Fibroblast of skin of abdomen (primary cell): Measurements from ENCODE around the gene UST.
"Not testable (repeated sequence)": the region's sequence is repeated elsewhere in the genome, so short reads cannot be mapped to it uniquely, and the experiment has no call there.

Source experiments
- DNase-seq: peaks from one replicate; pipeline ENCODE4 v3.0.0-alpha.2; 2013

Gene UST

DNA sequence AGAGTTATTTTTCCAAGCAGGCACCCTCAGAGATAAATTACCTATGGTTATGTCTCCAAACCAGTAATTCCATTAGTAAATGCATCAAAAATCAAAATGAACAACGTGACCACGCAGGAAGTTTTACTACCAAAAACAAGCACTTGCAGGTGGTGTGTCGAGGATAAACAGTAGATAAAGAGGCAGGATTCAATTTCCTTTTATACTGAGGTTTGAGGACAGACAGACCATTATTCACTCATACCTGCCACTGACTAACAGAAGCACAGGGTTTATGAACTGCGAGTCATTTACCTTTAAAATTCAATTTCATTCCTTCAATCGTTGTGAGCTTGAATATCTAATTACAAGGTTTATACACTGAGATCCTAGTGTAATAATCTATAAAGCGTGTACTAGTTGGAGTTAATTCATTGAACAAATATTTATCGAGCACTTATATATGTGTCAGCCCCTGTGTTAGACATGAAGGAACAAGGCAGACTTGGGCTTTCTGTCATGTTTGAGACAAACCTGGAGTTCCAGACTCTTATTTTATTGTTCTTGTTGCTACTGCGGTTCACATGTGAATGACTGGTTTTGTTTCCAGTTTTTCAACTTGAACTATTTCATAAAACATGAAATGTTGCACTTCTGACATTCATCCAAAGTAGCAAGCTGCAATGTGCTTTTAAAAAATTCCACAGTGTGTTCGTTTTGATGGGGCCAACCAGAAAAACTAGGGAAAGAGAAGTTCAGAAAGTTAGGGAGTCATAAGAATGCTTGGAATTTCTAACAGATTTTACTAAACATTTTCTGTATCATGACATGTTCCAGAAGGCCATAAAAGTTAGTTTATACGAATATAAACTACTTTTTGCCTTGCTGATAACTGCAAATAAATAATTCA is 205.6 kb downstream of the UST start:
- DNase-seq: peak; percentile 75

DNA sequence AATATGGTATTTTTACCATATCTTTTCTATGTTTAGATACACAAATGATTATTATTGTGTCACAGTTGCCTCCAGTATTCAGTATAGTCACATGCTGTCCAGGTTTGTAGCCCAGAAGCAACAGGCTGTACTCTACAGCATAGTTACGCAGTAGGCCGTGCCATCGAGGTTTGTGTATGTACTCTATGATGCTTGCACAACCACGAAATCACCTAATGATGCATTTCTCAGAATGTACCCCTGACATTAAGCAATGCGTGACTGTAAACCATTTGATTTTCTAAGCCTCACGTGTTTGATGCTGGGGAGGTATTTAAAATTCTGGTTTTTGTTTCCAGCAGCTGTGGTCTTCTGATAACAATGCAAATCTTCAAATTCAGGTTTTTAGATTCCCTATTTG is 207.6 kb downstream of the UST start:
- no peak for DNase-seq

DNA sequence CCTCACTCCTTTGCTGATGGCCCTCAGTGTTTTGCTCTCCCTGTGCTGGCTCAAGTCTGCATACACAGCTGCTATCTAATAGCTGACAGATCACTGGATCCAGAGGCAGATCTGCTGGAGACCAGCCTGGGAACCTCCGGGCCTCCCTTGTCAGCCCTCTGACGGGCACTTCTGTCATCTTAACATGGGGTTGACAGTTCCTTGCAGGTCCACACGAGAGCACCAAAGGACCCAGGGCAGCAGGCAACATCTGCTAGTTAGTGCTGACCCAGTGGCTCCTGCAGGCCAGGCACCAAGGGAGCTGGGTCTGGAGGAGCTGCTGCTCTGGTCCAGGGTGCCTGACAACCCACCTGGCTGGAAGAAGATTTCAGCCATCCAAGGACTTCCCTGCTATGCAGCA is 208.1 kb downstream of the UST start:
- DNase-seq: no peak

DNA sequence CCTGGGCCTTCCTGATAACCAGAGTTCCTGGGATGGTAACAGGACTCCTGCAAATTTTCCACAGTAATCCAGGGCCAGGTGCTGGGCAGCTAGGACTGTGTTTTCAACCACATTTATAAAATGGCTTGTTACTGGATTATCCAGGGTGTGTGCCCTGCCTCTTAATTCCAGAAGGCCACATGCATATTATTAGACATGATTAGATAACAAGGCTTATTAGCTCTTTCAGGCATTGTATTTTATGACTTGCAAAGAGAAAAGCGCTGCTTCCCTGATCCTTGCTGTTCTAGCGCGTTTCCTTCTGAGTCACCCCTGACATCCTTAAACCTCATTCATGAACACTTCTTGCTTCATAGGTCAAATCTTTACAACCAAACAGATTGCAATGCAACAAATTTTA is 208.6 kb downstream of the UST start:
- DNase-seq: no peak

DNA sequence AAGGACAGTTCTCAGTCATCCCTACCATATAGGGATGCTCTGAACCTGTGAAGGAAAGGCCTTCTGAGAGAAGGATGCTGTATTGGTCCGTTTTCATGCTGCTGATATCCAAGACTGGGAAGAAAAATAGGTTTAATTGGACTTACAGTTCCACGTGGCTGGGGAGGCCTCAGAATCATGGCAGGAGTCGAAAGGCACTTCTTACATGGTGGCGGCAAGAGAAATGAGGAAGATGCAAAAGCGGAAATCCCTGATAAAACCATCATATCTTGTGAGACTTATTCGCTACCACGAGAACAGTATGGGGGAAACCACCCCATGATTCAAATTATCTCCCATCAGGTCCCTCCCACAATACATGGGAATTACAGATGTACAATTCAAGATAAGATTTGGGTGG is 209.3 kb downstream of the UST start:
- not testable (repeated sequence) for DNase-seq

DNA sequence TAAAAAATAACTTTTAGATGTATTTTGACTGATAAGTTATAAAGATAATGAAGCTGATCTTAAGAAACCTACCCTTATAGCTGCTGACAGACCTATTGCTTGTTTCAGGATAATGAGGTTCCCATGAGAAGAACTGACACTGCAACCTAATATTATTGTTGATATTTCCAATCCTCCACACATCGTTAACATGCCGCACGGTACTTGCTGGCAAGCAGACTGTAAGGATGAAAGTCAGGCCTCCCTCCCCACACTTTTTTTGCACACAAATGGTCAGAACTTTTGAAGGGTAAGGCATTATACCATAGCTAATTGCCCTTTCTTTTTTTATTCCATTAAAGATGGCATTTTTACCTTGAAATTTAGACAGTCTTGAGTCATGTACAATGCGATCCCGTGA is 210.9 kb downstream of the UST start:
- DNase-seq: no peak

DNA sequence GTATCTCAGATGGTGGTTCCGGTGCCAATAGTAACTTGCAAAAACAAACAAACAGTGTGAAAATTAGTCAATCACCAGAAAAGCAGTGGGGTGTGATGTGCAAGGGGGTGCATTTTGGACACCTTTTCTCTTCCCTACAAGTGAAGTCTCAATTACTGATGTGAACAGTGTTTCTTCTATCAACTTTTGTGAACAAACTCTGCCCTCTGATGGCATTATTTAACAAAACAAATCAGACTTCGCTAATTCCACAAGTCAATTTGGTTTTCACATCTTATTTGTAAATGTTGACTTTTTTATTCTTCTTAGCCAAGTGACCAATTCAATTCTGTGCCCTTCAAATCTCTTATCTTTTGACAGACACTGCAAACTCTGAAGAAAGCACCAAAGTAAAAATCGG is 212.2 kb downstream of the UST start:
- no peak for DNase-seq

DNA sequence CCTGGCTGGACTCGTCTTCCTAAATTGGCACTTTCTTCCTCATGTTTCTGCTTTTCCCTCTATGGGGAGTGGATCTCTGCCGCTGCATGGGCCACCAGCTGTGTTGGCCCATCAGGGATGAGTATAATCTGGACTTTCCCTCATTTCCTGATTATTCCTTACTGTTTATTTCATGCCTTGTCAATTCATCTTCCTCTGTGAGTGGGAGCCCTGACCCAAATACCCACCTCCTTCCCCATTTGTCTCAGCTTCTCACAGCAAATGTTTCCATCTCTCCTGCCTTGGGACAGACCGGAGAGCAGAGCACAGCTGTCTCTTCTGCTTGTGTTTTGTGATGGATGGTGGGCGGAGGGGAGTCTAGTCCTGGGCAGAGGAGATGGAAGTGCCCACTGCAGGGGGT is 212.7 kb downstream of the UST start:
- no peak for DNase-seq

DNA sequence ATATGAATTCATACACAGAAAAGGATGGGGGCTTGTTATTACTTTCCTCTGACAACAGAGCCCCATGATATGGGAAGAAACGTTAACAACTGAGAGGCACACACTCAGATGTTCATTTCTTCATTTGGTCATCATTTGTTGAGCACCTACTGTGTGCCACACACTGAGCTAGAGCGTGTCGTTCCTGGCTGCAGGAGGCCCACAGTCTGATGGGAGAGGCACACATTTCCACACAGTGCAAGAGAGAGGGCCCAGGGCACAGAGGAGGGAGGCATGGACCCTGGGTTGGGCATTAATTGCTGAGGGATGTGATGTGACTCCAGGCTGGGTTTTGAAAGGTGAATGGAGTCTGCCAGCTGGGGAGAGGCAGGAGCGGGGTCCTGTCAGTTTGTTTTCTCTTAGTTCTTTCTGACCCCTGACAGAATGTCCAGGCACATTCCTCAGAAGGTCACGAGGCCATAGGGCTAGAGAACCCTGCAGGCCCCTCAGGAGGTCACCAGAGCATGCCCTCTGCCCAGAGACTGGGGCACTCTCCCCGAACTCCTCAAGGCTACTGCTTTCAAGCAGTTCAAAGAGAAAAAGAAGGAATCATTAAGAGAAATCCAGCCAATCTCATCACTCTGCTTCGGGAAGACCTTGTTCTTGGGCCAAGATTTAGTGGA is 216.2 kb downstream of the UST start:
- DNase-seq: no peak

DNA sequence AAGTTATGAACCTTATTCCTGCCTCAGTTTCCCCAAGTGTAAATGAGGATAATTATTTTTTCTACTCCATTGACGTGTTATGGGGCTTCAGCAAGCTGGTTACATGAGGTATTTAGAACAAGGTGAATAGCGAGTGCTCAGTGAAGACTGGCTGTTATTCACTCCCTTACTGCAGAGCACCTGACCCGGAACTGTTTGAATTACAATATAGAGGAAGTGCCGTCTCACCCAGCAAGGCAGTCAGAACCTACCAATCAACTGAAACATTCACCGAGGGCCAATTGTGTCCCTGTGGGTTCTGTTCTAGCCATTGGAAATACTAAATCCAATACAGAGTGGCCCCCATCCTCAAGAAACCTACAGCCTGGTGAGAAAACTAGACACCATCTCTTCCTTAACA is 216.9 kb downstream of the UST start:
- no peak for DNase-seq

DNA sequence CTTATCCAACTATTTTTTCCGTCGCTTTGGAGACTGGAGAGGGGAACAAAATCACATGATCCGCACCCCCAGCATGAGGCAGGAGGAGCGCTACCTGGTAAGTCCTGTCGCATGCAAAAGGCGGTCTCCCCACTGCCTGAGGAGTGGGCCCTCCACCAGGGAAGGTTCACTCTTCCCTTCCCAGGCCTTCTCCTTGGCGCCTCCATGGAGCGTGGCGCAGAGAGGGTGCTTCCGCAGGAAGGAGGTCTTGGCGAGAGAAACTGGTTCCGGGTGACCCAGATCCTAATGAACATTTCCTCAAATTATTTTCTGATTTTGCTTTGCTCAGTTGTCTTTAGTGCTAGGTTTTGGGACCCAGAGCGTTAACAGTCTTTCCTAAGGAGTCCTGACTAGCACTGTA is 217.6 kb downstream of the UST start:
- DNase-seq: no peak

DNA sequence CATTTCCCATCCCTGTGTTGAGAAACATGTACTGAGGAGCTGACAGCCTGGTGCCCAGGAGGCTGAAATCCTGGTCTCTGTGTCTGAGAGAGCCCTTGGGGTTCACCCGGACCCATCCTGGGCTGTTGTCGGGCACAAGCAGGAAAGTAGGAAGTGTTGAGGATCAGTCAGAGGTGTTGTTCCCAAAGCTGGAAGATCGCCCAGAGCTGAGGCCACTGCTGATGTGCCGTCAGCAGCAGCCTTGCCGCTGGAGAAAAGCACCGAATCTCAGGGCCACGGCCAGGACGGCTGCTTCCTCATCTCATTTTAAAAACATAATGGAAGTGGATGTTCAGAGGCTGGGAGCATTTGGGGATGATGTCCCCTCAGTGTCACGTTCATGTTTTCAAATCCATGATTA is 218.5 kb downstream of the UST start:
- DNase-seq: no peak

DNA sequence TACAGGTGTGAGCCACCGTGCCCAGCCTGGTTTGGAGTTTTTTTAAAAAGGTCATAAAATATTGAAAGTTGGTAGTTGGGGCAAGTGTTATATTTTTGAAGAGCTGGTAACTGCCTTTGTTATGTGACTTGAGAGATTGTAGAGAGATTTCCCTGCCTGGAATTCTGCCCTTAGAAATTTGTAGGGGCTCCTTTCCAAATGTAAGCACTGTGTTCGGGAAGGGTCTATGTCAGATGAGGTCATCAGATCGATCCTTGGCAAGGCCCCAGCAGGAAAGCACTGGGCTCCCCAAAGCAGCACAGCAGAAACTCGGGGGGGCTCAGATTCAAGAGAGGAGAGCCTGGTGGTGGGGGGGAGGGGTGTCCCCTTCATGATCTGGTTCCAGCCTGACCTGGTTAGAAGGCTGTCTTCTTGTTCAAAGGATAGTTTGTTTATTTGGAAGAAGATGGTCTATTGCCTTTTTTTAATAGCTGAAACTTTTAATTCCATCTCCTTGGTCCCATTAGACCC is 220.2 kb downstream of the UST start:
- DNase-seq: no peak

DNA sequence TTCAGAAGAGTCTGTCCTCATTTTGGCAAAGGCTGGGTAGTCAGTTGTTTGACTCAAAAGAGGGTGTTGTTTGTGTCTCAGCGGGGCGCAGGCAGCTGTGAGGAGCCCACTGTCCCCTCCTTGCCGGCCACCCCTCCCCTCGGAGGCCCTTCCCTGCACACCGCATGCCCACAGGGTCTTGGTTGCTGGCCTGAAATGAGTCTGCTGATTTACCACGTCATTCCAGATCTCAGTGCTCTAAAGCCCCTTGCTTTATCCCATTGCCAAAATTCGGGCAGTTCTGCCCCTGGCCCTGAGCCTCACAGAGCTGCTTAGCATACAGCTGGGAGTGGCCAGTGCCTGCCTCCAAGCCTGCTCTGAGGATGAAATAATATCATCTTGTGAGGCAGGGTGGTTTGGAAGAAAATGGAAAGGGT is 220.7 kb downstream of the UST start:
- no peak for DNase-seq

DNA sequence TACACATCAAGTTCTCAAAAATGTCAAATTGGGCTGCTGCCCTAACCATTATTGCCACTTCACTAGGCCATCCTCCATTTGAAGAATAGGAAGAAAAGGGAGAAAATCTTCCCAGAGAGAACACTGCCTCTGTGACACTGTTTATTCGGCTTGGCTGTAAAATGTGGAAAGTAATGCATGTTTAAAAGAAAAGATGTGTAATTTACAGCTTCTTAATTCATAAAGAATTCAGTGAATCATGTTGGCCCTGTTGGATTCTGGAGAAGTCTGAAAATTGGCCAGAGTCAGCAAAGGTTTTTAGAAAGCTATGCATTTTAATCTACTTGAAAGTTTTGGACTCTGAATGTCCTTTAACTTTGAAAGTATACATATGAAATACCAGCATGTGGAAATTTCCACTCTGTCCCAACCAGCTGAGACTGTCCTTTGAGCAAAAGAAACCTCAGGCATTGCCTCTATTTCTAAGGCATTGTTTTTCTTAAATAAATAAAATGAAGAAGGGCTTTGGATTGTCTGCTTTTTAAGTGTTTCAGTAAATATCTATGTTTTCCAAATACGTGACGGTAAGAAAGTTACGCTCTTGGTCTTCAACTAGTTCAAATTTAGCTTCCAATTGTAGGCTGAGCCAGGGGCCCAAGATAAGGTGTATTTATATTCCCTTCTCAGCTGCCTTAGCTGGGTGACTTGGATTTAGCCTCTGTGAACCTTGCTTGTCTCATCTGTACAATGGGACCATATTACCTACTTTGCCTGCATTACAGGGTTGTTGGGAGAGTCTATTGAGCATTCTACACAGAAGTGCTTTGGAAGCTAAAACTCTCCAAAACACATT is 222.2 kb downstream of the UST start:
- peak; percentile 81 for DNase-seq

DNA sequence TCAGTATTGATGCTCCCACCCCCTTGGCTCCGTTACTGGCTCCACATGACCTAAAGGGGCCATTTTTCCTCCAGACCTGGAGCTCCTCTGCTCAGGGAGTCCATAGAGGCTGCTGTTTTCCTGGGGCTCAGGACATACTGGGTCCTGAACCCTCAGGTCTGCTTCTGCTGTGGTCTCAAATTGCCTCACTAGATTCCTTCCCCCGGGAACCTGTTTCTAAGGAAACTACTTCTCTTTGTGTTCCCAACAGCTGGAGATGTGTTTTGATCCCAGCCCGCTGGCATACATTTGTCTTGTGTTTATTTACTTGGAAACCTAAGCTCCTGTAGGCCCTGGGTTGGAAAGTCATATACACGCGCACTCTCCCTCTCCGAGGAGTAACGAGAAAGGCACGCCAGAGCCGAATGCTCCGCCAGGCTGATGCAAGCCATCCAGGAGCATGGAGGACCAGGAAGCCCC is 222.8 kb downstream of the UST start:
- DNase-seq: peak; percentile 52

DNA sequence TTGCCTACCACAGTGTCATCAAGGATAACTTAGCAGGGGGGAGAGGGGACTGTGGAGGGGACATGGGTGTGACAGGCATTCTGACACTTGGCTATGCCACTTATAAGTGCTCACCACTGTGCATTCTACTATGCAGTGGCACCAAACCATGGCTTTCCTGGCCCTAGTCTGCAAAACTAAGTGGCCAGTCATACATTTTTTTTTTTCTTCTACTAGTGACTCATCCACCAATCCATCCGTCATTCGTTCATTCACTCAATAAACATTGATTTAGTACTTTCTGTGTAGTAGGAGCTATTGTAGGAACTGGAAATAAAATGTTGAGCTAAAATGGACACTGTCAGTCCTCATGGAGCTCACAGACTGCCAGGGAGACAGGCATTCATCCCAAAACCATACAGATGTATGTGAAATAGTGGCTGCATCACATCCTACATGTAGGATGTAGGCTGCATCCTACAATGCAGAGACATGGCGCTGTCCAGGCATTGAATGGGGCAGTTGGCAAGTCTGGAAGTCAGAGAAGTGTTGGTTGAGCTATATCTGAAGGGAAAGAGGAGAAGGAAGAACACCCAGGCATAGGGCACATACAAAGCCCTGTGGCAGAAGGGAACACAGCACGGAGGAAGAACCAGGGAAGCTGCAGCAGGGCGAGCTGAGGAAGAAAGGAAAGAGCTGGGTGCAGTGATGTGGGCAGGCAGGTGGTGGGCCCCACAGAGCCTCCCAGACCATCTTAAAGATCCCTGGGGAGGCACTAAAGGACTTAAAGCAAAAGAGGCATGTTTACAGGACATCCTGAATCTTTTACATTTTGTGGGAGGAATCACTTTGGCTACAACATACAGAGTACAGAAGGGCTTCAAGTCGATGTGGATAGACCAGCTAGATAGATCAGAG is 224.4 kb downstream of the UST start:
- DNase-seq: peak; percentile 57

DNA sequence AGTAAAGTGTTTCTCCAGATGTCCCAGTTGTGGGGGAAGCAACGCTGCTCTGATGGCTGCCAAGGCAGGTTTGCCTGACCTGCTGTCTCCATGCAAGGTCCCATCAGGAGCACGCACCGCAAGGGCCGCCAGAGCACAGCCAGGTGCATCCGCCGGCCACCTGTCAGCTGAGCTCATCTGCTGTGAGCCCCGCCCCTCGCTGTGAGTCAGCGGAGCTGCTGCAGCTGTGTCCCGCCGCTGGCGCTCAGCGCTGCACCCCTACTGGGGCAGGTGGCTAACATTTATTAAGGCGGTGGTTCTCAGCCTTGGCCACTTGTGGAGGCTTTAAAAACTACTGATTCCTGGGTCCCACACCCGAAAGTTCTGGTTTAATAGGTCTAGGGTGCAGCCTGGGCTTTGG is 225.7 kb downstream of the UST start:
- DNase-seq: no peak

DNA sequence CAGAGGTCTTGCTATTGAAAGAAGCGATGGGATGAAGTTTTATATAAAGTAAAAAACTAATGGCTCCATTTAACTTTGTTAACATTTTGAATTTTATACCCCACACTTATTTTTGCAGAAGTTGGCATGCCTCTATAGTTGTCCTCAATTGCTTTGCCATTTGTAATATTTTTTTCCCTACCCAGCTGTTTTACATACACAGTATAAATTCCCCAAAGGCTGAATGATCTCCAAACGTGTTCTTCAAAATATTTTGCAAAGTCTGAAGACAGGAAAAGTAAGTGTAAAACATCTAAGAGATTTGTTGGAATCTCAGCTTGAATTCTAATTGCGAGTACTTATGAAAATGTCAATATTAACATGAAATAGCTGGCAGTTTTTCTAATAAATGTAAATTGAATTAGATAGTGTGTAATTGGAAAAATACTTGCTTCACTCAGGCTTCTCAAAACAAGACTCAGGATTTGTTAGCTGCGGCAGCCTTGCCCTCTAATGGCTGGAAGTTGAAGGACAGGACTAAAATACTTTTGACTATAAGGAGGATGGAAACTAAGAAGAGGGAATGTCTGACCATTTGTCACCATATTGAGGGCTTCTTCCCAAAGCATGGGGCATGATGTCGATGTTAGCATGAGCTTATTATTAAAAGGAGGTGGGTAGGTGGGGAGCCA is 226.8 kb downstream of the UST start:
- peak; percentile 50 for DNase-seq

DNA sequence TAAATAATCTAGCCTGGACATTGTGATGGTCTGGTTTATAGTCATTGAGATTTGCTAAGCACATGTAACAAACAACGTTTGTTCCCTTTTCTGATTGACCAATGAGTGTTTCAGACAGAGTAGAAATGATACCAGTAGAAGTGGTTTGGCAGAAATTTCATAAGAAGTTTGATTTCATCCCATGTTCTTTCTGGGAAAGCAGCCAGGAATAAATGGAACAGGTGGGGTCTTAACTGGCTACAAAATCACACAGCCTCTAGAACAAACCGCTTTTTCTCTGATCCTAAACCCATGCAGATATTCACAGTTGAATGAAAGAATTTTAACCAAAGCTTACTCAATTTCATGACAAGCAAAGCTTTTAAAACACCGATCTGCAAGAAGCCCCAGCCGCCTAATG is 227.5 kb downstream of the UST start:
- no peak for DNase-seq

DNA sequence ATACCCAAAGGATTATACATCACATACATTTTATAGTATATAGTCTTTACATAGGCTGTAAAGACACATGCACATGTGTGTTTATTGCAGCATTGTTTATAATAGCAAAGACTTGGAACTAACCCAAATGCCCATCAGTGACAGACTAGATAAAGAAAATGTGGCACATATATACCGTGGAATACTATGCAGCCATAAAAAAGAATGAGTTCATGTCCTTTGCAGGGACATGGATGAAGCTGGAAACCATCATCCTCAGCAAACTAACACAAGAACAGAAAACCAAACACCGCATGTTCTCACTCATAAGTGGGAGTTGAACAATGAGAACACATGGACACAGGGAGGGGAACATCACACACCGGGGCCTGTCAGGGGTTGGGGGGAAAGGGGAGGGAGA is 231.5 kb downstream of the UST start:
- DNase-seq: not testable (repeated sequence)
